Transverse colon (tissue), 4 donors: Measurements from ENCODE around the gene CEP89. TPM values are rescaled to one million over a fixed set of nuclear protein-coding genes. Genes with fewer than 3 reads are reported as not detected.
"Not testable (repeated sequence)": the region's sequence is repeated elsewhere in the genome, so short reads cannot be mapped to it uniquely, and the experiment has no call there.

ENCODE experiments used
- DNase-seq: peaks from one replicate; pipeline ENCODE4 v3.0.0-alpha.2; 2019
- H3K27ac ChIP-seq, 4 donors: fragments of 200-600 bp; sonication (generic); 2 replicates each; pipeline ENCODE4 v1.5.1; 2016 to 2018; ENCODE audit warnings: inconsistent platforms in 4 of 4
- H3K27me3 ChIP-seq: fragments of 200-600 bp; sonication (generic); 2 replicates; pipeline ENCODE4 v1.5.1; 2017; ENCODE audit warnings: inconsistent platforms
- H3K36me3 ChIP-seq, 4 donors: fragments of 200-600 bp; sonication (generic); 2 replicates each; pipeline ENCODE4 v1.5.1; 2017 to 2019; ENCODE audit warnings: inconsistent platforms in 4 of 4
- H3K4me1 ChIP-seq, 4 donors: fragments of 200-600 bp; sonication (generic); 2 replicates each; pipeline ENCODE4 v1.5.1; 2017 to 2020; ENCODE audit warnings: inconsistent platforms in 4 of 4
- H3K4me3 ChIP-seq, 4 donors: fragments of 200-600 bp; sonication (generic); 1 replicate in 1 of 4; 2 replicates in 3 of 4; pipeline versions ENCODE4 v1.5.1 to v1.6.1; 2017 to 2019; ENCODE audit warnings: inconsistent platforms in 4 of 4
- H3K9me3 ChIP-seq, 2 donors: fragments of 200-600 bp; sonication (generic); 2 replicates each; pipeline ENCODE4 v1.5.1; 2017 to 2019; ENCODE audit warnings: inconsistent platforms in 2 of 2
- CTCF ChIP-seq, 5 experiments: fragments of 200-600 bp in 3 of 5; fragments of 450-650 bp in 2 of 5; sonication (generic) in 3 of 5; IDR thresholded peaks; 1 replicate in 2 of 5; 2 replicates in 3 of 5; pipeline ENCODE4 v1.5.1; 2016 to 2017; ENCODE audit warnings: antibody characterized with exemption in 5 of 5, inconsistent platforms in 3 of 5, mild to moderate bottlenecking in 2 of 5, moderate library complexity in 1 of 5
- EP300 ChIP-seq: sonication (generic); formaldehyde crosslinking; IDR thresholded peaks from one replicate; pipeline ENCODE4 v1.6.1; 2017; ENCODE audit warnings: antibody characterized with exemption, low read depth
- POLR2A ChIP-seq: fragments of 450-650 bp; IDR thresholded peaks from one replicate; pipeline ENCODE4 v1.6.1; 2016; ENCODE audit warnings: antibody characterized with exemption, mild to moderate bottlenecking, moderate library complexity
- POLR2AphosphoS5 ChIP-seq, 3 donors: sonication (generic); formaldehyde crosslinking; IDR thresholded peaks; one replicate each; pipeline ENCODE4 v1.6.1; 2016; ENCODE audit warnings: antibody characterized with exemption in 3 of 3
- WGBS, 2 donors: methylation state at CpG; one replicate each; pipeline ENCODE4 v1.1.5; 2018; ENCODE audit warnings: low coverage in 1 of 2; 5-methylcytosine and 5-hydroxymethylcytosine counted together
- in situ Hi-C, 4 donors: fragments of 200-750 bp; cut with MboI; loops; one replicate each; pipeline versions ENCODE4 v1.15.0 to v1.15.1; 2017; ENCODE audit warnings: low sequenced_read_pairs in 3 of 4, low pct_ligation_motif_present in 1 of 4, low pct_unique_long_range_greater_than_20kb in 1 of 4
- intact Hi-C: fragments of 100-400 bp; cut with DNase I; formaldehyde crosslinking; loops from one replicate; pipeline ENCODE4 v1.15.1; 2023; ENCODE audit warnings: low total_unique reads
- total RNA-seq, 4 donors: library from RNA; depleted of rRNA; stranded (reverse); fragments of >200 nt; gene quantifications; one replicate each; pipeline ENCODE4 v1.1.0, GENCODE V29; 2016

The CEP89 gene
- total RNA-seq, 4 donors from 2014 or later = 4.5 to 39.6 (median 9.4) TPM

- no peak overlapping the region for H3K4me3 ChIP-seq
- H3K27ac ChIP-seq = no peak overlapping the region
- H3K4me1 ChIP-seq = no peaks in the 10 kb centered on the region
- TF ChIP-seq EP300 (no peak), CTCF (IDR thresholded peaks at IDR 0.05) (no peak), POLR2AphosphoS5 (IDR thresholded peaks at IDR 0.05) (no peak), POLR2A (no peak)
- 60 to 67% methylated on average over 3 to 5 of the region's 5 CpGs for WGBS, 2 donors
- intact Hi-C loops = no loop called here
- no peaks in the 10 kb centered on the region for H3K9me3 ChIP-seq
- DNase-seq = no peak
- H3K27me3 ChIP-seq = no peaks in the 10 kb centered on the region
- peaks cover 0 to 21% (median 0%) of the 10 kb centered on the region in 4 donors for H3K36me3 ChIP-seq
- in situ Hi-C loops = loop anchor here in 3 of 4 donors (25.0 kb wide), 2 partner anchors 99 to 124 kb away; partner anchors contain the start of gene GPATCH1 (in 1 of the 3)
These were observed 17.0 kb upstream of the CEP89 start for GRCh38 chr19:32988724-32989123.

- in situ Hi-C loops = loop anchor here in 3 of 4 donors (25.0 kb wide), 2 partner anchors 99 to 124 kb away; partner anchors contain the start of gene GPATCH1 (in 1 of the 3)
- H3K4me1 ChIP-seq, DNase-seq, intact Hi-C loops, H3K27me3 ChIP-seq, H3K9me3 ChIP-seq, H3K27ac ChIP-seq, H3K4me3 ChIP-seq: not testable (repeated sequence)
- WGBS, 2 donors = 80 to 83% methylated on average over 2 to 5 of the region's 5 CpGs
- peaks cover 0 to 21% (median 0%) of the 10 kb centered on the region in 4 donors for H3K36me3 ChIP-seq
These were observed 16.5 kb upstream of the CEP89 start for GRCh38 chr19:32988254-32988653.

- H3K36me3 ChIP-seq = not testable (repeated sequence)
These were observed 10.7 kb upstream of the CEP89 start for GRCh38 chr19:32982488-32982887.

GRCh38 chr19:32979807-32980206 is 8.0 kb upstream of the CEP89 start:
- H3K9me3 ChIP-seq, H3K4me3 ChIP-seq, DNase-seq, H3K27ac ChIP-seq, H3K36me3 ChIP-seq, H3K27me3 ChIP-seq, intact Hi-C loops: not testable (repeated sequence)
- in situ Hi-C loops = loop anchor here (10.0 to 25.0 kb wide), 3 partner anchors 107 to 145 kb away; partner anchors contain the start of gene GPATCH1 (in 1 of the 4)
- WGBS, 2 donors = 90% methylated on average over 7 of the region's 7 CpGs; no CpG with 5 or more reads in 1 of the 2 donors
- H3K4me1 ChIP-seq = peaks cover 0 to 17% (median 10%) of the 10 kb centered on the region in 4 donors

More at GRCh38 chr19:32982488-32982887, 10.7 kb upstream of the CEP89 start:
- H3K27ac ChIP-seq, H3K4me3 ChIP-seq, intact Hi-C loops, H3K9me3 ChIP-seq, DNase-seq, H3K27me3 ChIP-seq, H3K4me1 ChIP-seq: not testable (repeated sequence)
- in situ Hi-C loops = loop anchor here in 3 of 4 donors (25.0 kb wide), 2 partner anchors 105 to 130 kb away; partner anchors contain the start of gene GPATCH1 (in 1 of the 3)
- 83 to 86% methylated on average over 4 to 6 of the region's 6 CpGs for WGBS, 2 donors

- H3K36me3 ChIP-seq, H3K9me3 ChIP-seq, DNase-seq, intact Hi-C loops, H3K4me3 ChIP-seq, H3K27me3 ChIP-seq: not testable (repeated sequence)
- Histone ChIP-seq H3K4me1 (peaks cover 0 to 17% (median 10%) of the 10 kb centered on the region in 4 donors), H3K27ac (peak overlapping the region; percentile 42 to 75 (median 56))
- 47 to 62% methylated on average over 3 to 4 of the region's 4 CpGs for WGBS, 2 donors
- in situ Hi-C loops = loop anchor here (10.0 to 25.0 kb wide), 3 partner anchors 109 to 147 kb away; partner anchors contain the start of gene GPATCH1 (in 1 of the 4)
These were observed 6.1 kb upstream of the CEP89 start for GRCh38 chr19:32977813-32978212.

GRCh38 chr19:32977280-32977679 is 5.5 kb upstream of the CEP89 start:
- TF ChIP-seq POLR2A (no peak), POLR2AphosphoS5 (IDR thresholded peaks at IDR 0.05) (peak in 1 of 3 donors; percentile 22)
- in situ Hi-C loops (loop anchor here (10.0 to 25.0 kb wide), 3 partner anchors 110 to 148 kb away; partner anchors contain the start of gene GPATCH1 (in 1 of the 4)), intact Hi-C loops (no loop called here)
- Histone ChIP-seq H3K4me1 (peaks cover 0 to 19% (median 10%) of the 10 kb centered on the region in 4 donors), H3K9me3 (no peaks in the 10 kb centered on the region), H3K36me3 (no peaks in the 10 kb centered on the region), H3K27ac (peak overlapping the region; percentile 42 to 76 (median 64)), H3K27me3 (no peaks in the 10 kb centered on the region), H3K4me3 (no peak overlapping the region)
- WGBS, 2 donors = 38 to 45% methylated on average over 7 of the region's 7 CpGs
- peak; percentile 48 for DNase-seq
